ENCODE measurements around the gene MAPKBP1.

GRCh38 chr15:41825572-41826535 lies 51.6 kb downstream of the MAPKBP1 start:
- TF ChIP-seq NFE2L2 (IDR thresholded peaks at IDR 0.05; ENCODE audit: low read depth, low read length) (no peak), MAFK (IDR thresholded peaks at IDR 0.05; ENCODE audit: low read depth, low read length) (no peak), SMC3 (IDR thresholded peaks at IDR 0.05; ENCODE audit: low read depth, low read length) (no peak)
